Panc1 (cell line): ENCODE measurements around the gene TRAPPC1. TPM values are rescaled to one million over a fixed set of nuclear protein-coding genes. Genes with fewer than 3 reads are reported as not detected.
"Not testable (repeated sequence)": the region's sequence is repeated elsewhere in the genome, so short reads cannot be mapped to it uniquely, and the experiment has no call there.

Source experiments
- ATAC-seq: fragments of 200-7000 bp; cut with Tn5 transposase; 2 replicates; pipeline ENCODE4 v1.9.1; 2020; ENCODE audit warnings: mild to moderate bottlenecking, moderate library complexity
- BruUV-seq: library from RNA; stranded (reverse); fragments of 400-500 nt; replicated peaks from 2 replicates; lab custom pipeline; 2021; lab: Mats Ljungman, UMichigan
- CTCF ChIA-PET: fragments of 300-600 bp; sonication (Branson Sonifier 250); formaldehyde crosslinking; loops from one replicate; lab custom pipeline; 2022; ENCODE audit warnings: antibody characterized with exemption; lab: Charles Lee
- POLR2A ChIA-PET: fragments of 300-600 bp; sonication (Branson Sonifier 250); formaldehyde crosslinking; loops from one replicate; lab custom pipeline; 2022; ENCODE audit warnings: antibody characterized with exemption; lab: Charles Lee
- DNase-seq: peaks from one replicate; pipeline ENCODE4 v3.0.0-alpha.2; 2010; ENCODE audit warnings: low read depth, low spot score
- H3K27ac ChIP-seq: 2 replicates; pipeline ENCODE4 v1.5.1; 2011; ENCODE audit warnings: mild to moderate bottlenecking, low read length, inconsistent platforms
- H3K27me3 ChIP-seq: fragments of 200-500 bp; sonication (Bioruptor generic); 2 replicates; pipeline ENCODE4 v1.6.0; 2014; ENCODE audit warnings: low read length, inconsistent platforms; ENCODE audit not compliant: control insufficient read depth, insufficient read depth
- H3K36me3 ChIP-seq: fragments of 200-500 bp; sonication (Bioruptor generic); 2 replicates; pipeline ENCODE4 v1.5.1; 2014; ENCODE audit warnings: inconsistent platforms, mild to moderate bottlenecking, low read length, moderate library complexity; ENCODE audit not compliant: control insufficient read depth, insufficient read depth
- H3K4me1 ChIP-seq: 2 replicates; pipeline ENCODE4 v1.5.1; 2011; ENCODE audit warnings: inconsistent platforms, mild to moderate bottlenecking, low read length, moderate library complexity; ENCODE audit not compliant: control insufficient read depth, insufficient read depth
- H3K4me3 ChIP-seq, 2 experiments: 2 replicates each; pipeline ENCODE4 v1.5.1; 2011 to 2012; ENCODE audit warnings: low read depth in 2 of 2, low read length in 2 of 2, mild to moderate bottlenecking in 2 of 2, inconsistent platforms in 1 of 2, moderate library complexity in 1 of 2
- H3K9me3 ChIP-seq: fragments of 200-500 bp; sonication (Bioruptor generic); 2 replicates; pipeline ENCODE4 v1.5.1; 2014; ENCODE audit warnings: low read depth, mild to moderate bottlenecking, inconsistent platforms, low read length, moderate library complexity; ENCODE audit not compliant: control insufficient read depth, insufficient read depth
- POLR2AphosphoS5 ChIP-seq: IDR thresholded peaks from 2 replicates; pipeline ENCODE4 v1.6.1; 2012; ENCODE audit warnings: mild to moderate bottlenecking, low read depth, low read length, moderate library complexity
- SIN3A ChIP-seq: IDR thresholded peaks from 2 replicates; pipeline ENCODE4 v1.6.1; 2012; ENCODE audit warnings: low read depth, mild to moderate bottlenecking, low read length, moderate library complexity, borderline replicate concordance; ENCODE audit not compliant: insufficient read depth
- TCF7L2 ChIP-seq: IDR thresholded peaks from 2 replicates; pipeline ENCODE4 v1.6.1; 2011; ENCODE audit warnings: mild to moderate bottlenecking, low read depth, low read length, inconsistent platforms
- in situ Hi-C: cut with HindIII; loops from 2 replicates; pipeline ENCODE4 v1.10.0; 2016; ENCODE audit warnings: low sequenced_read_pairs, low pct_unique_long_range_greater_than_20kb
- intact Hi-C: fragments of 100-400 bp; cut with micrococcal nuclease; formaldehyde crosslinking; loops from one replicate; pipeline ENCODE4 v1.10.0; 2022; ENCODE audit not compliant: unreplicated experiment
- total RNA-seq: library from RNA; stranded (reverse); gene quantifications from one replicate; pipeline ENCODE4 v1.2.1, GENCODE V29; 2021; ENCODE audit not compliant: unreplicated experiment
- TF ChIP-seq, protein P1 (sequence below): fragments of 450-650 bp; IDR thresholded peaks from 2 replicates; pipeline ENCODE4 v1.5.1; 2017; ENCODE audit warnings: mild to moderate bottlenecking
- TF ChIP-seq, protein P2 (sequence below), 2 experiments: IDR thresholded peaks; 2 replicates each; pipeline ENCODE4 v1.6.1; 2011 to 2012; ENCODE audit warnings: low read depth in 2 of 2, control low read depth in 1 of 2, low read length in 1 of 2, mild to moderate bottlenecking in 1 of 2, moderate library complexity in 1 of 2; ENCODE audit not compliant: insufficient read depth in 1 of 2

The TRAPPC1 gene
- total RNA-seq, 1 experiment from 2014 or later: 154 TPM

DNA sequence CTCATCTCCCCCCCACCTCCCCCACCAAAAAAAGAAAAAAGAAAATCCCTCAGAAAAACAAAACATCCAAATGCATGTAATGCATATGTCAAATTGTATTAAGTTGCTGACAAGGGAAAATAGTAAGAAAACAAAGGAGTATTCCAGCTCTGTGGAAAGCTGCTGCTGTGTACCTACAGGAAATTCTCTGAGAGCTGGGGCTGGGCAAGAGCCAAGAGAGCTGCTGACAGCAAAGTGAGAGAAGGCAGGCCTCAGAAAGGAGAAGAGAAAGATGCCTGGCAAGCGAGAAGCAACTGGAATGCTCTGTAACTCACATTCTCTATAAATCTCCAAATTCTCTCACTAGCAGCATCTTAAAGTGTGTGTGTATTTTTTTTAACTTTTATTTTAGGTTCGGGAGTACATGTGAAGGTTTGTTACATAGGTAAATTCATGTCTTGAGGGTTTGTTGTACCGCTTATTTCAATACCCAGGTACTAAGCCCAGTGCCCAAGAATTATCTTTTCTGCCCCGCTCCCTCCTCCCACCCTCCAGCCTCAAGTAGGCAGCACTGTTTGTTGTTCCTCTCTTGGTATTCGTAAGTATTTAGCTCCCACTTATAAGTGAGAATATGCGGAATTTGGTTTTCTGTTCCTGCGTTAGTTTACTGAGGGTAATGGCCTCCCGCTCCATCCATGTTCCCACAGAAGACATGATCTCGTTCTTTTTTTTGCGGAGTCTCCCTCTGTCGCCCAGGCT is 24.7 kb upstream of the TRAPPC1 start:
- ChIA-PET CTCF (no interaction called here), POLR2A (no interaction called here)
- H3K4me1 ChIP-seq: no peaks in the 10 kb centered on the region
- DNase-seq: no peak
- H3K27me3 ChIP-seq: no peaks in the 10 kb centered on the region
- H3K27ac ChIP-seq: no peak overlapping the region
- no peak for ATAC-seq
- no peak overlapping the region for H3K4me3 ChIP-seq
- in situ Hi-C loops (no loop called here), intact Hi-C loops (no loop called here)
- no peaks in the 10 kb centered on the region for H3K36me3 ChIP-seq
- TF ChIP-seq SIN3A (no peak), TCF7L2 (no peak), POLR2AphosphoS5 (no peak)
- TF ChIP-seq, protein P1, sequence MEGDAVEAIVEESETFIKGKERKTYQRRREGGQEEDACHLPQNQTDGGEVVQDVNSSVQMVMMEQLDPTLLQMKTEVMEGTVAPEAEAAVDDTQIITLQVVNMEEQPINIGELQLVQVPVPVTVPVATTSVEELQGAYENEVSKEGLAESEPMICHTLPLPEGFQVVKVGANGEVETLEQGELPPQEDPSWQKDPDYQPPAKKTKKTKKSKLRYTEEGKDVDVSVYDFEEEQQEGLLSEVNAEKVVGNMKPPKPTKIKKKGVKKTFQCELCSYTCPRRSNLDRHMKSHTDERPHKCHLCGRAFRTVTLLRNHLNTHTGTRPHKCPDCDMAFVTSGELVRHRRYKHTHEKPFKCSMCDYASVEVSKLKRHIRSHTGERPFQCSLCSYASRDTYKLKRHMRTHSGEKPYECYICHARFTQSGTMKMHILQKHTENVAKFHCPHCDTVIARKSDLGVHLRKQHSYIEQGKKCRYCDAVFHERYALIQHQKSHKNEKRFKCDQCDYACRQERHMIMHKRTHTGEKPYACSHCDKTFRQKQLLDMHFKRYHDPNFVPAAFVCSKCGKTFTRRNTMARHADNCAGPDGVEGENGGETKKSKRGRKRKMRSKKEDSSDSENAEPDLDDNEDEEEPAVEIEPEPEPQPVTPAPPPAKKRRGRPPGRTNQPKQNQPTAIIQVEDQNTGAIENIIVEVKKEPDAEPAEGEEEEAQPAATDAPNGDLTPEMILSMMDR: no peak
- TF ChIP-seq, protein P2, sequence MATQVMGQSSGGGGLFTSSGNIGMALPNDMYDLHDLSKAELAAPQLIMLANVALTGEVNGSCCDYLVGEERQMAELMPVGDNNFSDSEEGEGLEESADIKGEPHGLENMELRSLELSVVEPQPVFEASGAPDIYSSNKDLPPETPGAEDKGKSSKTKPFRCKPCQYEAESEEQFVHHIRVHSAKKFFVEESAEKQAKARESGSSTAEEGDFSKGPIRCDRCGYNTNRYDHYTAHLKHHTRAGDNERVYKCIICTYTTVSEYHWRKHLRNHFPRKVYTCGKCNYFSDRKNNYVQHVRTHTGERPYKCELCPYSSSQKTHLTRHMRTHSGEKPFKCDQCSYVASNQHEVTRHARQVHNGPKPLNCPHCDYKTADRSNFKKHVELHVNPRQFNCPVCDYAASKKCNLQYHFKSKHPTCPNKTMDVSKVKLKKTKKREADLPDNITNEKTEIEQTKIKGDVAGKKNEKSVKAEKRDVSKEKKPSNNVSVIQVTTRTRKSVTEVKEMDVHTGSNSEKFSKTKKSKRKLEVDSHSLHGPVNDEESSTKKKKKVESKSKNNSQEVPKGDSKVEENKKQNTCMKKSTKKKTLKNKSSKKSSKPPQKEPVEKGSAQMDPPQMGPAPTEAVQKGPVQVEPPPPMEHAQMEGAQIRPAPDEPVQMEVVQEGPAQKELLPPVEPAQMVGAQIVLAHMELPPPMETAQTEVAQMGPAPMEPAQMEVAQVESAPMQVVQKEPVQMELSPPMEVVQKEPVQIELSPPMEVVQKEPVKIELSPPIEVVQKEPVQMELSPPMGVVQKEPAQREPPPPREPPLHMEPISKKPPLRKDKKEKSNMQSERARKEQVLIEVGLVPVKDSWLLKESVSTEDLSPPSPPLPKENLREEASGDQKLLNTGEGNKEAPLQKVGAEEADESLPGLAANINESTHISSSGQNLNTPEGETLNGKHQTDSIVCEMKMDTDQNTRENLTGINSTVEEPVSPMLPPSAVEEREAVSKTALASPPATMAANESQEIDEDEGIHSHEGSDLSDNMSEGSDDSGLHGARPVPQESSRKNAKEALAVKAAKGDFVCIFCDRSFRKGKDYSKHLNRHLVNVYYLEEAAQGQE (IDR thresholded peaks at IDR 0.05; ENCODE audit: insufficient read depth in 1 of 2, low read depth in 2 of 2, low read length in 1 of 2): no peak
- H3K9me3 ChIP-seq: no peaks in the 10 kb centered on the region
- no TSS peak for BruUV-seq

DNA sequence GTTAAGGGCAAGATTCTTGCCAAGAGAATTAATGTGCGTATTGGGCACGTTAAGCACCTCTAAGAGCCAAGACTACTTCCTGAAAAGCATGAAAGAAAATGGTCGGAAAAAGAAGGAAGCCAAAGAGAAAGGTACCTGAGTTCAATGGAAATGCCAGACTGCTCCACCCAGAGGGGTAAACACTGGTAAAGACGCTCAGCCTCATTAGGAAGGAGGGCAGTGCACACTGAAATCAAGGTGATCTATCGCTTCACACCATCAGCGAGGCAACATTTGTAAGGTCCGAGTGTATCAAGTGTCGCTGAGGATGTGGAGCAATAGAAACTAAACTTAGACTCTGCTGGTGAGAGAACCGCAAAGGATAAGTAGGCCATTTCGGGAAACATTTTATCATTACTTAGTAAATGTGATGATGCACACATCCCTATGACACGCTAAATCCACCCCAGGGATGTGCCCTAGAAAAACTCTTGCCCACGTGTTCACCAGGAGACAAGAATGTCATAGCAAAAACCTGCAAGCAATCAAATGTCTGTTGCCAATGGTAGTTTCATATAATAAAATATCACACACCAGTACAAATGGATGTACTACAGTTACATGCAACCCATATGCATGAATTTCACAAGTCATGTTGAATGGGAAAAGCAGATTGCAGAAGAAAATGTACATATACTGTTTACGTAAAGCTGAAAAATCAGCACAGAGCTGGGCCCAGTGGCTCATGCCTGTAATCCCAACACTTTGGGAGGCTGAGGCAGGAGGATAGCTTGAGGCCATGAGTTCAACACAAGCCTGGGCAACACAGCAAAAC is 23.9 kb upstream of the TRAPPC1 start:
- H3K27me3 ChIP-seq: no peaks in the 10 kb centered on the region
- no peak overlapping the region for H3K4me3 ChIP-seq
- ATAC-seq (no peak), DNase-seq (no peak)
- TF ChIP-seq, protein P1: no peak
- TF ChIP-seq TCF7L2 (no peak), SIN3A (no peak), POLR2AphosphoS5 (no peak)
- TF ChIP-seq, protein P2 (IDR thresholded peaks at IDR 0.05; ENCODE audit: insufficient read depth in 1 of 2, low read depth in 2 of 2, low read length in 1 of 2): no peak
- no TSS peak for BruUV-seq
- no peak overlapping the region for H3K27ac ChIP-seq
- no peaks in the 10 kb centered on the region for H3K36me3 ChIP-seq
- no peaks in the 10 kb centered on the region for H3K4me1 ChIP-seq
- intact Hi-C loops (no loop called here), in situ Hi-C loops (no loop called here)
- ChIA-PET POLR2A (no interaction called here), CTCF (no interaction called here)
- no peaks in the 10 kb centered on the region for H3K9me3 ChIP-seq

DNA sequence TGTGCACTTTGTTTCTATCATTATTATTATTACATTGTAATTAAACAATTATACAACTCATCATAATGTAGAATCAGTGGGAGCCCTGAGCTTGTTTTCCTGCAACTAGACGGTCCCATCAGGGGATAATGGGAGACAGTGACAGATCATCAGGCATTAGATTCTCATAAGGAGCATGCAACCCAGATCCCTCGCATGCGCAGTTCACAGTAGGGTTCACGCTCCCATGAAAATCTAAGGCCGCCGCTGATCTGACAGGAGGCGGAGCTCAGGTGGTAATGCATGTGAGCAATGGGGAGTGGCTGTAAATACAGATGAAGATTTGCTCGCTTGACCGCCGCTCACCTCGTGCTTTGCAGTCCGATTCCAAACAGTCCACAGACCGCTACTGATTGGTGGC is 21.5 kb upstream of the TRAPPC1 start:
- BruUV-seq, H3K9me3 ChIP-seq, H3K4me1 ChIP-seq, H3K4me3 ChIP-seq, H3K36me3 ChIP-seq, in situ Hi-C loops, intact Hi-C loops, H3K27ac ChIP-seq, DNase-seq, ATAC-seq, POLR2A ChIA-PET, CTCF ChIA-PET, H3K27me3 ChIP-seq: not testable (repeated sequence)
